Measurements from ENCODE around the gene SMAD5. TPM values are rescaled to one million over a fixed set of nuclear protein-coding genes. Genes with fewer than 3 reads are reported as not detected.

The SMAD5 gene
- total RNA-seq, 2 donors from 2014 or later: 97.8 to 105 TPM

DNA sequence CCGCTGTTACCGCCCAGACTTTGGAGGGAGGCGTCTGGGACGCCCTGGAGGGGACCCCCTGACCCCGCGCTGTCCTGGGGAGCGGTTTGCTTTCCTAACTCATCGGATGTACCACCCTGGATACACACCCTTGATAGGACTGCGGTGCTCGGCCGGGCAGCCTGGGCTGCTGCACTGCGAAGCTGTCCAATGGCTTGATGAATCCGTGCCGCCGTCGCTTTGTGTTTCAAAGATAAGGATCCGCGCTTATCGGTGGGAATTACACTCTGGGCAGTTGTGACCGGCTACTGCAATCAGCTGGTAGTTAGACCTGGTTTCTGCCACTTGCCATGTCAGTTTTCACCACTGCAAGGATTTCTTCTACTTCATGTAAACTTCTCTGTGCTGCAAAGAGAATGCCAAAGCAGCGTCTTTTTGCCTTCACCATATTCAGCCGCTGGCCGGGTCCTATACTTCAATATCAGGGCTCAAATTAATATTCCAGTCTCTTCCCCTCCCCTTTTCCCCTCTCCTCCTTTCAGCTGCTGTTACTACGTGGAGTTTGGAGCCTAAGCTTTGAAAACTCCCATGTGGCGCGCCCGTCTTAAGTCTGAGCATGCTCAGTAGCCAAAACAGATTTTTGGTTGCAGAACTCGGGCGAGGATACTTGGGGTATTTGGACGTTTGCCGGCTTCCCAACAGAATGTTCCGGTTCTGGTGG is 727 bp downstream of the SMAD5 start:
- DNase-seq: peak; percentile 85
- Histone ChIP-seq H3K27ac (ENCODE audit: low read depth, low read length) (peak overlapping the region; percentile 84), H3K4me1 (ENCODE audit: control insufficient read depth, insufficient read depth, low read length) (peaks cover 6% of the 10 kb centered on the region), H3K9ac (ENCODE audit: extremely low read depth, low read length, poor library complexity, severe bottlenecking) (peak overlapping the region; percentile 95), H3K36me3 (ENCODE audit: control insufficient read depth, insufficient read depth, low read length) (no peaks in the 10 kb centered on the region), H3K4me3 (ENCODE audit: low read length) (peak overlapping the region; percentile 92), H3K27me3 (ENCODE audit: control insufficient read depth, insufficient read depth, low read length, poor library complexity, severe bottlenecking) (peaks cover 4% of the 10 kb centered on the region), H3K9me3 (ENCODE audit: control insufficient read depth, low read length) (no peaks in the 10 kb centered on the region)
- 0 to 1% methylated on average over 31 to 32 of the region's 32 CpGs for whole genome bisulfite sequencing, 2 experiments (ENCODE audit: insufficient coverage in 1 of 2, insufficient read length in 1 of 2)
- peaks cover 4% of the 10 kb centered on the region for H3K36me3 Mint-ChIP-seq (ENCODE audit: low read depth)
- H3K9me3 Mint-ChIP-seq: no peaks in the 10 kb centered on the region
- peaks cover 33% of the 10 kb centered on the region for H3K4me1 Mint-ChIP-seq
- TF ChIP-seq, protein P1, sequence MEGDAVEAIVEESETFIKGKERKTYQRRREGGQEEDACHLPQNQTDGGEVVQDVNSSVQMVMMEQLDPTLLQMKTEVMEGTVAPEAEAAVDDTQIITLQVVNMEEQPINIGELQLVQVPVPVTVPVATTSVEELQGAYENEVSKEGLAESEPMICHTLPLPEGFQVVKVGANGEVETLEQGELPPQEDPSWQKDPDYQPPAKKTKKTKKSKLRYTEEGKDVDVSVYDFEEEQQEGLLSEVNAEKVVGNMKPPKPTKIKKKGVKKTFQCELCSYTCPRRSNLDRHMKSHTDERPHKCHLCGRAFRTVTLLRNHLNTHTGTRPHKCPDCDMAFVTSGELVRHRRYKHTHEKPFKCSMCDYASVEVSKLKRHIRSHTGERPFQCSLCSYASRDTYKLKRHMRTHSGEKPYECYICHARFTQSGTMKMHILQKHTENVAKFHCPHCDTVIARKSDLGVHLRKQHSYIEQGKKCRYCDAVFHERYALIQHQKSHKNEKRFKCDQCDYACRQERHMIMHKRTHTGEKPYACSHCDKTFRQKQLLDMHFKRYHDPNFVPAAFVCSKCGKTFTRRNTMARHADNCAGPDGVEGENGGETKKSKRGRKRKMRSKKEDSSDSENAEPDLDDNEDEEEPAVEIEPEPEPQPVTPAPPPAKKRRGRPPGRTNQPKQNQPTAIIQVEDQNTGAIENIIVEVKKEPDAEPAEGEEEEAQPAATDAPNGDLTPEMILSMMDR (conservative IDR thresholded peaks at IDR 0.05): no peak
- H3K27me3 Mint-ChIP-seq (ENCODE audit: insufficient read depth): peaks cover 17% of the 10 kb centered on the region
- H3K27ac Mint-ChIP-seq: peak overlapping the region; percentile 93
- peak overlapping the region; percentile 81 for H3K4me3 Mint-ChIP-seq

DNA sequence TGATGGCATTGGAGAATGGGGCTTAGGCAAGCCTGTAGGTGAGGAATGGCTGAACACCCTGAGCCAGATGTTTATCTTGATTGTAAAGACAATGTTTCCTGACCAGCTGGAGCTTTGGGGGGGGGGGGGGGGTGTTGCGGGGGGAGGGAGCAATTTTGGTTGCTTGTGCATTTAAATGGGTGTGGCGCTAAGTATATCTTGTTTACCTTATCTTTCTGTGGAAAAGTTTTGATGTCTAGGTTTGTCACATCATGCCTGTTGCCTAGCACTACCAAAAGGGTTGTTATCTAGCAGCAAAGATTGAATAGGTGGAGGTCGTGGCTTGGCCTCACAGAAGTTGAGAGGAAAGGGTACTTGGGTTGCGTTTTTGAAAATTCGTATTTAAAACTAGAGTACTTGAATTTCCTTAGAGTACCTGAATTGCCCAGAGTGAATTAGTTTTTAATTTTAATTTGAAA is 1.3 kb downstream of the SMAD5 start:
- H3K4me3 Mint-ChIP-seq: peak overlapping the region; percentile 81
- Histone ChIP-seq H3K4me3 (ENCODE audit: low read length) (peak overlapping the region; percentile 92), H3K4me1 (ENCODE audit: control insufficient read depth, insufficient read depth, low read length) (peaks cover 9% of the 10 kb centered on the region), H3K27me3 (ENCODE audit: control insufficient read depth, insufficient read depth, low read length, poor library complexity, severe bottlenecking) (peaks cover 4% of the 10 kb centered on the region), H3K9me3 (ENCODE audit: control insufficient read depth, low read length) (no peaks in the 10 kb centered on the region), H3K9ac (ENCODE audit: extremely low read depth, low read length, poor library complexity, severe bottlenecking) (peak overlapping the region; percentile 95), H3K36me3 (ENCODE audit: control insufficient read depth, insufficient read depth, low read length) (no peaks in the 10 kb centered on the region), H3K27ac (ENCODE audit: low read depth, low read length) (peak overlapping the region; percentile 84)
- WGBS, 2 experiments (ENCODE audit: insufficient coverage in 1 of 2, insufficient read length in 1 of 2): 0 to 4% methylated on average over 1 to 5 of the region's 5 CpGs
- H3K4me1 Mint-ChIP-seq: peaks cover 39% of the 10 kb centered on the region
- peaks cover 4% of the 10 kb centered on the region for H3K36me3 Mint-ChIP-seq (ENCODE audit: low read depth)
- TF ChIP-seq, protein P1 (conservative IDR thresholded peaks at IDR 0.05): no peak
- H3K27me3 Mint-ChIP-seq (ENCODE audit: insufficient read depth): peaks cover 11% of the 10 kb centered on the region
- no peaks in the 10 kb centered on the region for H3K9me3 Mint-ChIP-seq
- H3K27ac Mint-ChIP-seq: peak overlapping the region; percentile 93
- no peak for DNase-seq

DNA sequence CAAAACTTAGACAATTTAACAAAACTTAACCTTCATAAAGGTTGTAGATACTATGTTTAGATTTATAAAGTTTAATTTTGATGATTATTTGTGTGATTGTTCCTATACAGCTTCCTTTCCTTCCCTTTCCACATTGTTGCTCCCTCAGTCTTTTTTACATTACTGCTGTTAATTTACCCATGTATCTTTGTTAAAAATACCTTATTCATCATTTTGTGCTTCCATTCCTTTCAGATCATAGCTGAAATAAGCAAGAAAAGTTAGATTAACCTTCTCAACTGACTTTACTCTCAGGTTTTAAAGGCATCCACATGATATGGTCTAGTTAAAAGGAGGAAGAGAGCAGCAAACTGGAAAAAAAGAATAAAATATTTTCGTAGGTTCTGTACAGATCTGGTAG is 2.0 kb downstream of the SMAD5 start:
- no peaks in the 10 kb centered on the region for H3K36me3 ChIP-seq (ENCODE audit: control insufficient read depth, insufficient read depth, low read length)
- H3K9me3 ChIP-seq (ENCODE audit: control insufficient read depth, low read length): no peaks in the 10 kb centered on the region
- peaks cover 9% of the 10 kb centered on the region for H3K4me1 ChIP-seq (ENCODE audit: control insufficient read depth, insufficient read depth, low read length)
- TF ChIP-seq, protein P1 (conservative IDR thresholded peaks at IDR 0.05): no peak
- H3K27ac ChIP-seq (ENCODE audit: low read depth, low read length): no peak overlapping the region
- peak overlapping the region; percentile 95 for H3K9ac ChIP-seq (ENCODE audit: extremely low read depth, low read length, poor library complexity, severe bottlenecking)
- Mint-ChIP-seq H3K9me3 (no peaks in the 10 kb centered on the region), H3K27ac (no peak overlapping the region), H3K4me1 (peaks cover 45% of the 10 kb centered on the region), H3K27me3 (ENCODE audit: insufficient read depth) (peaks cover 5% of the 10 kb centered on the region), H3K4me3 (peak overlapping the region; percentile 81), H3K36me3 (ENCODE audit: low read depth) (peaks cover 4% of the 10 kb centered on the region)
- H3K4me3 ChIP-seq (ENCODE audit: low read length): peak overlapping the region; percentile 92
- no peaks in the 10 kb centered on the region for H3K27me3 ChIP-seq (ENCODE audit: control insufficient read depth, insufficient read depth, low read length, poor library complexity, severe bottlenecking)
- no peak for DNase-seq
- 78 to 100% methylated on average over 1 of the region's 1 CpG for WGBS, 2 experiments (ENCODE audit: insufficient coverage in 1 of 2, insufficient read length in 1 of 2)

Measured in endodermal cell (in vitro differentiated cells).